GM19397 (cell line): Measurements from ENCODE around the gene WFS1.

ENCODE experiments used
- ATAC-seq: cut with Tn5 transposase; IDR thresholded peaks from one replicate; pipeline ENCODE4 v1.9.1; 2021; ENCODE audit warnings: mild to moderate bottlenecking, moderate library complexity; ENCODE audit not compliant: unreplicated experiment

WFS1 gene

GRCh38 chr4:6233929-6234328 lies 35.7 kb upstream of the WFS1 start:
- ATAC-seq = no peak

GRCh38 chr4:6235012-6235411 lies 34.6 kb upstream of the WFS1 start:
- ATAC-seq = no peak

- no peak for ATAC-seq
Observed at GRCh38 chr4:6235901-6236640, 33.6 kb upstream of the WFS1 start.

- ATAC-seq = no peak
Observed at GRCh38 chr4:6236816-6237390, 32.7 kb upstream of the WFS1 start.

- ATAC-seq = no peak
Observed at GRCh38 chr4:6239486-6239885, 30.2 kb upstream of the WFS1 start.

GRCh38 chr4:6239968-6240367 lies 29.7 kb upstream of the WFS1 start:
- ATAC-seq = no peak

- no peak for ATAC-seq
Observed at GRCh38 chr4:6241062-6241845, 28.4 kb upstream of the WFS1 start.

GRCh38 chr4:6242271-6243029 lies 27.2 kb upstream of the WFS1 start:
- no peak for ATAC-seq

GRCh38 chr4:6245246-6246169 lies 24.1 kb upstream of the WFS1 start:
- ATAC-seq = no peak

GRCh38 chr4:6246170-6246634 lies 23.4 kb upstream of the WFS1 start:
- ATAC-seq = no peak

GRCh38 chr4:6248394-6248793 lies 21.3 kb upstream of the WFS1 start:
- no peak for ATAC-seq

GRCh38 chr4:6250235-6250983 lies 19.2 kb upstream of the WFS1 start:
- no peak for ATAC-seq

GRCh38 chr4:6250984-6251295 lies 18.7 kb upstream of the WFS1 start:
- ATAC-seq = no peak

- ATAC-seq = no peak
Observed at GRCh38 chr4:6251365-6251764, 18.3 kb upstream of the WFS1 start.

GRCh38 chr4:6252051-6252450 lies 17.6 kb upstream of the WFS1 start:
- no peak for ATAC-seq

- no peak for ATAC-seq
Observed at GRCh38 chr4:6253111-6253510, 16.5 kb upstream of the WFS1 start.

- ATAC-seq = no peak
Observed at GRCh38 chr4:6253961-6254360, 15.7 kb upstream of the WFS1 start.

GRCh38 chr4:6256141-6256540 lies 13.5 kb upstream of the WFS1 start:
- ATAC-seq = no peak

GRCh38 chr4:6257247-6258025 lies 12.2 kb upstream of the WFS1 start:
- no peak for ATAC-seq
